ENCODE data around the gene CEACAM5.

Gene CEACAM5

DNA sequence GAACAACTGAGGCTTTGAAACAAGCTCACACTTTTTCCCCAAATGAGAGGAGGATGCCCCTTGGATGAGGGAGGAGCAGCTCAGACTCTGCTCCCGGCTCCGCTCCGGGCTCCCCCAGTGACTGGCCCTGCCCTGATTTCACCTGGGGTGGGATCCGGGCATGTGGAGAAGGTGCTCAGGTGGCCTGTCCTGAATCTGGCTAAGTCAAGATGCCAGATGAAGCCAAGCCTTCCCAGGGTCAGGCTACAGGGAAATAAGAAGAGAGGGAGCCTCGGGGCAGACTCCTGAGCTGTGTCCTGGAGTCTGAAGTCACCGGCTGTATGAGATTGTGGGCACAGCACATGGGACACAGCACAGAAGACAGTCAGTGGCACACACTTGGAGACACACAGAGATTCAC is 10.3 kb downstream of the CEACAM5 start:
- no peak for TF ChIP-seq ZNF211 (tag by site-specific recombination; IDR thresholded peaks at IDR 0.05; ENCODE audit: low read depth)
- no peak for TF ChIP-seq ZNF777 (tag by site-specific recombination; IDR thresholded peaks at IDR 0.05; ENCODE audit: borderline replicate concordance)
- TF ChIP-seq ZNF324 (tag by site-specific recombination; IDR thresholded peaks at IDR 0.05): no peak
- no peak for TF ChIP-seq ZNF10 (tag by site-specific recombination; IDR thresholded peaks at IDR 0.05)
- no peak for TF ChIP-seq ZNF174 (tag by site-specific recombination; IDR thresholded peaks at IDR 0.05)
- no peak for TF ChIP-seq ZNF292 (tag by site-specific recombination; IDR thresholded peaks at IDR 0.05; ENCODE audit: borderline replicate concordance, low read depth)
- no peak for TF ChIP-seq ZNF221 (tag by site-specific recombination; IDR thresholded peaks at IDR 0.05; ENCODE audit: borderline replicate concordance)
- no peak for TF ChIP-seq ZNF664 (tag by site-specific recombination; IDR thresholded peaks at IDR 0.05)
- no peak for TF ChIP-seq ZNF132 (tag by site-specific recombination; IDR thresholded peaks at IDR 0.05; ENCODE audit: borderline replicate concordance)
- TF ChIP-seq KLF10 (tag by site-specific recombination; IDR thresholded peaks at IDR 0.05): no peak
- TF ChIP-seq GLI4 (tag by site-specific recombination; IDR thresholded peaks at IDR 0.05): no peak
- TF ChIP-seq, protein P1, sequence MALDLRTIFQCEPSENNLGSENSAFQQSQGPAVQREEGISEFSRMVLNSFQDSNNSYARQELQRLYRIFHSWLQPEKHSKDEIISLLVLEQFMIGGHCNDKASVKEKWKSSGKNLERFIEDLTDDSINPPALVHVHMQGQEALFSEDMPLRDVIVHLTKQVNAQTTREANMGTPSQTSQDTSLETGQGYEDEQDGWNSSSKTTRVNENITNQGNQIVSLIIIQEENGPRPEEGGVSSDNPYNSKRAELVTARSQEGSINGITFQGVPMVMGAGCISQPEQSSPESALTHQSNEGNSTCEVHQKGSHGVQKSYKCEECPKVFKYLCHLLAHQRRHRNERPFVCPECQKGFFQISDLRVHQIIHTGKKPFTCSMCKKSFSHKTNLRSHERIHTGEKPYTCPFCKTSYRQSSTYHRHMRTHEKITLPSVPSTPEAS (tag by site-specific recombination; IDR thresholded peaks at IDR 0.05): no peak
- no peak for TF ChIP-seq ZNF548 (tag by site-specific recombination; IDR thresholded peaks at IDR 0.05)
- TF ChIP-seq RBAK (tag by site-specific recombination; IDR thresholded peaks at IDR 0.05): no peak
- TF ChIP-seq ZNF266 (tag by site-specific recombination; IDR thresholded peaks at IDR 0.05; ENCODE audit: low read depth): no peak
- TF ChIP-seq SP3 (tag by site-specific recombination; IDR thresholded peaks at IDR 0.05): no peak
- TF ChIP-seq, protein P2, sequence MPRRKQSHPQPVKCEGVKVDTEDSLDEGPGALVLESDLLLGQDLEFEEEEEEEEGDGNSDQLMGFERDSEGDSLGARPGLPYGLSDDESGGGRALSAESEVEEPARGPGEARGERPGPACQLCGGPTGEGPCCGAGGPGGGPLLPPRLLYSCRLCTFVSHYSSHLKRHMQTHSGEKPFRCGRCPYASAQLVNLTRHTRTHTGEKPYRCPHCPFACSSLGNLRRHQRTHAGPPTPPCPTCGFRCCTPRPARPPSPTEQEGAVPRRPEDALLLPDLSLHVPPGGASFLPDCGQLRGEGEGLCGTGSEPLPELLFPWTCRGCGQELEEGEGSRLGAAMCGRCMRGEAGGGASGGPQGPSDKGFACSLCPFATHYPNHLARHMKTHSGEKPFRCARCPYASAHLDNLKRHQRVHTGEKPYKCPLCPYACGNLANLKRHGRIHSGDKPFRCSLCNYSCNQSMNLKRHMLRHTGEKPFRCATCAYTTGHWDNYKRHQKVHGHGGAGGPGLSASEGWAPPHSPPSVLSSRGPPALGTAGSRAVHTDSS (tag by site-specific recombination; IDR thresholded peaks at IDR 0.05): no peak
- TF ChIP-seq ZNF274 (IDR thresholded peaks at IDR 0.05; ENCODE audit: low read length): no peak
- TF ChIP-seq ZNF274 (tag by site-specific recombination; IDR thresholded peaks at IDR 0.05; ENCODE audit: borderline replicate concordance): no peak
- H3K27ac ChIP-seq (ENCODE audit: extremely low read depth, low read depth, low read length): no peak overlapping the region
- ChIA-PET POLR2A (no interaction called here), CTCF (interaction anchor here (0.6 to 5.7 kb wide), 6 partner anchors 12 to 459 kb away, joined by 3 to 94 read pairs (median 4); partner anchors contain the start of gene CEACAM5)
- H3K4me3 ChIP-seq (ENCODE audit: low read depth, low read length): no peak overlapping the region
- no peaks in the 10 kb centered on the region for H3K4me1 ChIP-seq (ENCODE audit: control insufficient read depth, insufficient read depth, low read length)
- H3K9me3 ChIP-seq (ENCODE audit: control insufficient read depth, insufficient read depth, low read depth, low read length): no peaks in the 10 kb centered on the region
- no peaks in the 10 kb centered on the region for H3K36me3 ChIP-seq (ENCODE audit: control insufficient read depth in 2 of 2, insufficient read depth in 1 of 2, low read length in 2 of 2)

DNA sequence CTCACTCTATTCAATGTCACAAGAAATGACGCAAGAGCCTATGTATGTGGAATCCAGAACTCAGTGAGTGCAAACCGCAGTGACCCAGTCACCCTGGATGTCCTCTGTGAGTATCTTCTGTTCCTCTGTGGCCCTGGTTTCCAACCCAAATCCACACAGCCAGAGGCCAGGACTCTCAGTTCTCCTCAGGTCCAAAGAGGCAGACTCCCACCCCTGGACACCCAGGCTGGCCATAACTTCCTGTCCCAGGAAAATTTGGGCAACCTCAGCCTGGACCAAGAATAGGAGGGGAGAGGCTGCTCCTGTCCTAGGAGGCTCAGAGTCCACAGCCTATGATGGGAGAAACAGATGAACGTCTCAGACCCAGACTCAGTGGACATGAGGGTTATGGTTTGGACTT is 11.7 kb downstream of the CEACAM5 start:
- no peak overlapping the region for H3K27ac ChIP-seq (ENCODE audit: extremely low read depth, low read depth, low read length)
- ChIA-PET POLR2A (no interaction called here), CTCF (interaction anchor here (0.6 to 5.7 kb wide), 3 partner anchors 13 to 78 kb away, joined by 3 to 94 read pairs (median 5); partner anchors contain the start of gene CEACAM5)
- H3K4me1 ChIP-seq (ENCODE audit: control insufficient read depth, insufficient read depth, low read length): no peaks in the 10 kb centered on the region
- no peaks in the 10 kb centered on the region for H3K9me3 ChIP-seq (ENCODE audit: control insufficient read depth, insufficient read depth, low read depth, low read length)
- H3K4me3 ChIP-seq (ENCODE audit: low read depth, low read length): no peak overlapping the region
- H3K36me3 ChIP-seq (ENCODE audit: control insufficient read depth in 2 of 2, insufficient read depth in 1 of 2, low read length in 2 of 2): no peaks in the 10 kb centered on the region
- no peak for TF ChIP-seq ZNF768 (tag by site-specific recombination; IDR thresholded peaks at IDR 0.05)
- TF ChIP-seq ZNF76 (tag by site-specific recombination; IDR thresholded peaks at IDR 0.05; ENCODE audit: borderline replicate concordance, low read depth): no peak
- TF ChIP-seq ZNF132 (tag by site-specific recombination; IDR thresholded peaks at IDR 0.05; ENCODE audit: borderline replicate concordance): no peak
- no peak for TF ChIP-seq ZXDB (tag by site-specific recombination; IDR thresholded peaks at IDR 0.05)
- TF ChIP-seq, protein P3, sequence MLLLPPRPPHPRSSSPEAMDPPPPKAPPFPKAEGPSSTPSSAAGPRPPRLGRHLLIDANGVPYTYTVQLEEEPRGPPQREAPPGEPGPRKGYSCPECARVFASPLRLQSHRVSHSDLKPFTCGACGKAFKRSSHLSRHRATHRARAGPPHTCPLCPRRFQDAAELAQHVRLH (tag by site-specific recombination; IDR thresholded peaks at IDR 0.05): no peak
- no peak for TF ChIP-seq GLIS2 (tag by site-specific recombination; IDR thresholded peaks at IDR 0.05)
- TF ChIP-seq ZEB2 (tag by site-specific recombination; IDR thresholded peaks at IDR 0.05): no peak
- no peak for TF ChIP-seq IKZF3 (tag by site-specific recombination; IDR thresholded peaks at IDR 0.05)
- TF ChIP-seq, protein P4, sequence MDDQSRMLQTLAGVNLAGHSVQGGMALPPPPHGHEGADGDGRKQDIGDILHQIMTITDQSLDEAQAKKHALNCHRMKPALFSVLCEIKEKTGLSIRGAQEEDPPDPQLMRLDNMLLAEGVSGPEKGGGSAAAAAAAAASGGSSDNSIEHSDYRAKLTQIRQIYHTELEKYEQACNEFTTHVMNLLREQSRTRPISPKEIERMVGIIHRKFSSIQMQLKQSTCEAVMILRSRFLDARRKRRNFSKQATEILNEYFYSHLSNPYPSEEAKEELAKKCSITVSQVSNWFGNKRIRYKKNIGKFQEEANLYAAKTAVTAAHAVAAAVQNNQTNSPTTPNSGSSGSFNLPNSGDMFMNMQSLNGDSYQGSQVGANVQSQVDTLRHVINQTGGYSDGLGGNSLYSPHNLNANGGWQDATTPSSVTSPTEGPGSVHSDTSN (CRISPR knock-in tag; IDR thresholded peaks at IDR 0.05): no peak
- no peak for TF ChIP-seq ZNF514 (tag by site-specific recombination; IDR thresholded peaks at IDR 0.05)
- TF ChIP-seq, protein P5, sequence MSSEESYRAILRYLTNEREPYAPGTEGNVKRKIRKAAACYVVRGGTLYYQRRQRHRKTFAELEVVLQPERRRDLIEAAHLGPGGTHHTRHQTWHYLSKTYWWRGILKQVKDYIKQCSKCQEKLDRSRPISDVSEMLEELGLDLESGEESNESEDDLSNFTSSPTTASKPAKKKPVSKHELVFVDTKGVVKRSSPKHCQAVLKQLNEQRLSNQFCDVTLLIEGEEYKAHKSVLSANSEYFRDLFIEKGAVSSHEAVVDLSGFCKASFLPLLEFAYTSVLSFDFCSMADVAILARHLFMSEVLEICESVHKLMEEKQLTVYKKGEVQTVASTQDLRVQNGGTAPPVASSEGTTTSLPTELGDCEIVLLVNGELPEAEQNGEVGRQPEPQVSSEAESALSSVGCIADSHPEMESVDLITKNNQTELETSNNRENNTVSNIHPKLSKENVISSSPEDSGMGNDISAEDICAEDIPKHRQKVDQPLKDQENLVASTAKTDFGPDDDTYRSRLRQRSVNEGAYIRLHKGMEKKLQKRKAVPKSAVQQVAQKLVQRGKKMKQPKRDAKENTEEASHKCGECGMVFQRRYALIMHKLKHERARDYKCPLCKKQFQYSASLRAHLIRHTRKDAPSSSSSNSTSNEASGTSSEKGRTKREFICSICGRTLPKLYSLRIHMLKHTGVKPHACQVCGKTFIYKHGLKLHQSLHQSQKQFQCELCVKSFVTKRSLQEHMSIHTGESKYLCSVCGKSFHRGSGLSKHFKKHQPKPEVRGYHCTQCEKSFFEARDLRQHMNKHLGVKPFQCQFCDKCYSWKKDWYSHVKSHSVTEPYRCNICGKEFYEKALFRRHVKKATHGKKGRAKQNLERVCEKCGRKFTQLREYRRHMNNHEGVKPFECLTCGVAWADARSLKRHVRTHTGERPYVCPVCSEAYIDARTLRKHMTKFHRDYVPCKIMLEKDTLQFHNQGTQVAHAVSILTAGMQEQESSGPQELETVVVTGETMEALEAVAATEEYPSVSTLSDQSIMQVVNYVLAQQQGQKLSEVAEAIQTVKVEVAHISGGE (tag by site-specific recombination; conservative IDR thresholded peaks at IDR 0.05; ENCODE audit: low read depth): no peak
- no peak for TF ChIP-seq ZNF274 (IDR thresholded peaks at IDR 0.05; ENCODE audit: low read length)
- TF ChIP-seq ZNF274 (tag by site-specific recombination; IDR thresholded peaks at IDR 0.05; ENCODE audit: borderline replicate concordance): no peak
- TF ChIP-seq ZNF292 (tag by site-specific recombination; IDR thresholded peaks at IDR 0.05; ENCODE audit: borderline replicate concordance, low read depth): no peak

Measured in HEK293 (cell line).